Measurements from ENCODE around the gene HTRA1. TPM values are rescaled to one million over a fixed set of nuclear protein-coding genes. Genes with fewer than 3 reads are reported as not detected.

Gene HTRA1
- total and polyA plus RNA-seq, 2 of the 4 experiments (the other 2 are of a cell fraction): 28.5 to 108 TPM

- Histone ChIP-seq H3K36me3 (ENCODE audit: control insufficient read depth, insufficient read depth, low read length) (peaks cover under 1% of the 10 kb centered on the region; the same call in 1 of the 2 replicates), H3K4me1 (ENCODE audit: control insufficient read depth, insufficient read depth, low read length) (peaks cover 4% of the 10 kb centered on the region), H2BK20ac (ENCODE audit: low read depth, low read length) (no peak overlapping the region), H3K4me2 (ENCODE audit: low read depth, low read length) (no peak overlapping the region), H3K9me3 (ENCODE audit: control insufficient read depth, insufficient read depth, low read length) (no peaks in the 10 kb centered on the region), H3K27me3 (ENCODE audit: control insufficient read depth, insufficient read depth, low read length) (no peaks in the 10 kb centered on the region), H3K56ac (ENCODE audit: extremely low read depth, insufficient read depth, low read length) (no peak overlapping the region; the same call in 1 of the 2 replicates), H4K5ac (ENCODE audit: low read depth, low read length) (no peak overlapping the region), H3K9me1 (ENCODE audit: insufficient read depth, low read length) (peaks cover 5% of the 10 kb centered on the region), H3K79me1 (ENCODE audit: low read depth in 1 of 2, low read length in 2 of 2) (no peaks in the 10 kb centered on the region), H3K9ac (ENCODE audit: low read depth, low read length) (no peak overlapping the region), H3K27ac (ENCODE audit: insufficient read depth, low read length) (no peak overlapping the region), H2BK15ac (ENCODE audit: low read depth, low read length) (no peak overlapping the region), H4K20me1 (ENCODE audit: insufficient read depth, low read length) (no peaks in the 10 kb centered on the region), H2AFZ (replicated peaks; ENCODE audit: low read length, poor library complexity) (no peak overlapping the region), H4K8ac (ENCODE audit: low read depth in 2 of 2, low read length in 2 of 2) (no peak overlapping the region), H2AK9ac (replicated peaks; ENCODE audit: low read depth, low read length, poor library complexity) (no peak overlapping the region), H3K4me3 (ENCODE audit: insufficient read depth, low read depth, low read length) (no peak overlapping the region), H2AK5ac (ENCODE audit: low read depth, low read length) (no peak overlapping the region), H3K14ac (replicated peaks; ENCODE audit: low read depth, low read length) (no peak overlapping the region), H2BK5ac (ENCODE audit: low read depth, low read length, poor library complexity, severe bottlenecking) (no peak overlapping the region), H2BK120ac (ENCODE audit: low read depth, low read length) (no peak overlapping the region), H3K23ac (ENCODE audit: low read depth, low read length) (no peak overlapping the region), H4K91ac (ENCODE audit: insufficient read depth, low read depth, low read length) (no peak overlapping the region), H3K18ac (ENCODE audit: low read depth, low read length) (no peak overlapping the region), H3K4ac (ENCODE audit: low read depth, low read length) (no peak overlapping the region)
- dilution Hi-C loops (cut with HindIII; ENCODE audit: low sequenced_read_pairs, unreplicated experiment) (no loop called here), in situ Hi-C loops (cut with MboI; ENCODE audit: low sequenced_read_pairs) (no loop called here), intact Hi-C loops (cut with micrococcal nuclease) (loop anchor here (5.0 kb wide), 1 partner anchor 44 kb away; no protein-coding TSS in a partner anchor)
- TF ChIP-seq FOS (IDR thresholded peaks at IDR 0.05; ENCODE audit: low read depth, low read length) (no peak), CHD1 (IDR thresholded peaks at IDR 0.05; ENCODE audit: low read depth, low read length) (no peak), MAZ (IDR thresholded peaks at IDR 0.05; ENCODE audit: borderline replicate concordance, low read depth, low read length) (no peak), CEBPB (IDR thresholded peaks at IDR 0.05; ENCODE audit: low read depth, low read length) (no peak), MAFK (IDR thresholded peaks at IDR 0.05; ENCODE audit: low read depth, low read length) (no peak), MXI1 (IDR thresholded peaks at IDR 0.05; ENCODE audit: borderline replicate concordance, low read depth, low read length) (no peak), USF2 (IDR thresholded peaks at IDR 0.05; ENCODE audit: low read depth, low read length) (no peak), SMC3 (IDR thresholded peaks at IDR 0.05; ENCODE audit: low read depth, low read length) (no peak)
- TF ChIP-seq, protein P1, sequence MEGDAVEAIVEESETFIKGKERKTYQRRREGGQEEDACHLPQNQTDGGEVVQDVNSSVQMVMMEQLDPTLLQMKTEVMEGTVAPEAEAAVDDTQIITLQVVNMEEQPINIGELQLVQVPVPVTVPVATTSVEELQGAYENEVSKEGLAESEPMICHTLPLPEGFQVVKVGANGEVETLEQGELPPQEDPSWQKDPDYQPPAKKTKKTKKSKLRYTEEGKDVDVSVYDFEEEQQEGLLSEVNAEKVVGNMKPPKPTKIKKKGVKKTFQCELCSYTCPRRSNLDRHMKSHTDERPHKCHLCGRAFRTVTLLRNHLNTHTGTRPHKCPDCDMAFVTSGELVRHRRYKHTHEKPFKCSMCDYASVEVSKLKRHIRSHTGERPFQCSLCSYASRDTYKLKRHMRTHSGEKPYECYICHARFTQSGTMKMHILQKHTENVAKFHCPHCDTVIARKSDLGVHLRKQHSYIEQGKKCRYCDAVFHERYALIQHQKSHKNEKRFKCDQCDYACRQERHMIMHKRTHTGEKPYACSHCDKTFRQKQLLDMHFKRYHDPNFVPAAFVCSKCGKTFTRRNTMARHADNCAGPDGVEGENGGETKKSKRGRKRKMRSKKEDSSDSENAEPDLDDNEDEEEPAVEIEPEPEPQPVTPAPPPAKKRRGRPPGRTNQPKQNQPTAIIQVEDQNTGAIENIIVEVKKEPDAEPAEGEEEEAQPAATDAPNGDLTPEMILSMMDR (conservative IDR thresholded peaks at IDR 0.05; ENCODE audit: low read depth, low read length): no peak
- ATAC-seq (ENCODE audit: low read depth) (no peak), DNase-seq (no peak)
- 67% methylated on average over 1 of the region's 3 CpGs; no CpG with 5 or more reads in 1 of the 2 experiments for WGBS, 2 experiments (ENCODE audit: extremely low coverage in 2 of 2, insufficient read length in 1 of 2)
- ChIA-PET CTCF (no interaction called here), POLR2A (ENCODE audit: unreplicated experiment) (no interaction called here)
- no TSS peak for BruUV-seq (replicated peaks)
Observed at GRCh38 chr10:122421054-122421625, 40.2 kb upstream of the HTRA1 start.

Data from IMR-90 (cell line).